Fibroblast of lung (primary cell): ENCODE measurements around the gene CEP72.

Experiments
- EZH2 ChIP-seq: IDR thresholded peaks from 2 replicates; pipeline ENCODE4 v1.5.1; 2012; ENCODE audit warnings: low read length, control low read depth, mild to moderate bottlenecking; ENCODE audit errors: missing control alignments
- TF ChIP-seq, protein P1 (sequence below), 2 donors: IDR thresholded peaks in 1 of 2; conservative IDR thresholded peaks in 1 of 2; 1 replicate in 1 of 2; 2 replicates in 1 of 2; pipeline ENCODE4 v1.5.1; 2011 to 2012; ENCODE audit warnings: low read length in 2 of 2, control low read depth in 1 of 2, inconsistent platforms in 1 of 2, low read depth in 1 of 2, mild to moderate bottlenecking in 1 of 2

DNA sequence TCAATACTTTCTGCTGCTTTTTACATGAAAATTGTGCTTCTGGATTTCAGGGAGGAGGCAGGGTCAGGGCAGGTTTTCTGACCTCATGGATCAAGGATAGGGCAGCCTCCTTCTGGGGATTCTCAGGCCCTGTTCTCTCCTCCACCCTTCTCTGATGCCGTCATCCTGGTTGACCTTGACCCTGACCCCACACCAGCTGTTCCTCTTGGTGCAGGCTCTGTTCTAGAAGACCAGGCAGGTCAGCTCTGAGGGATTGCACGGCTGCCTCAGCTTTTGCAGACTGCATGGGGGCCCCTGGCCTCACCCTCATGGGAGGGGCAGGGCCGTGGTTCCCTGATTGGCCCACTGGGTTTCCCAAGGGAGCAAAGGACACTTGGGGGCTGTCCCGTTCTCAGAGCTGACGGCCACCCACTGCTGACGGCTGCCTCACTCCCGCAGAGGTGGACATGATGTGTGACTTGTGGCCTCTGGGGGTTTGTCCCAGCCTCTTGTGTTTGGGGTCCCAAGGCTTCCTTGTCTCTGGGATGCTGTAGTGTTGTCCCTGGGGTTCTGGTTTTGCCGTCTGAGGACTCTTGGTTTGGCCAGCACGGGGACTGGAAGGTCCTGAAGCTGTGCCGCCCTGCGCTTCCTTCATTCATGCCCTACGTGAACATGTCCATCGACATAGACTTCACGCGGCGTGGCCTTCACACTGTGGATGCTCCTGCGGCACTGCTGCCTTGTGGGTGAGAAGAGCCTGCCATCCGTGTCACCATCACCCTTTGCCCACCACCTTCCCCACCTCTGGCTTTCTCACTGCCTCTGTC, 34.5 kb downstream of the CEP72 start:
- TF ChIP-seq, protein P1, sequence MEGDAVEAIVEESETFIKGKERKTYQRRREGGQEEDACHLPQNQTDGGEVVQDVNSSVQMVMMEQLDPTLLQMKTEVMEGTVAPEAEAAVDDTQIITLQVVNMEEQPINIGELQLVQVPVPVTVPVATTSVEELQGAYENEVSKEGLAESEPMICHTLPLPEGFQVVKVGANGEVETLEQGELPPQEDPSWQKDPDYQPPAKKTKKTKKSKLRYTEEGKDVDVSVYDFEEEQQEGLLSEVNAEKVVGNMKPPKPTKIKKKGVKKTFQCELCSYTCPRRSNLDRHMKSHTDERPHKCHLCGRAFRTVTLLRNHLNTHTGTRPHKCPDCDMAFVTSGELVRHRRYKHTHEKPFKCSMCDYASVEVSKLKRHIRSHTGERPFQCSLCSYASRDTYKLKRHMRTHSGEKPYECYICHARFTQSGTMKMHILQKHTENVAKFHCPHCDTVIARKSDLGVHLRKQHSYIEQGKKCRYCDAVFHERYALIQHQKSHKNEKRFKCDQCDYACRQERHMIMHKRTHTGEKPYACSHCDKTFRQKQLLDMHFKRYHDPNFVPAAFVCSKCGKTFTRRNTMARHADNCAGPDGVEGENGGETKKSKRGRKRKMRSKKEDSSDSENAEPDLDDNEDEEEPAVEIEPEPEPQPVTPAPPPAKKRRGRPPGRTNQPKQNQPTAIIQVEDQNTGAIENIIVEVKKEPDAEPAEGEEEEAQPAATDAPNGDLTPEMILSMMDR (conservative IDR thresholded peaks at IDR 0.05 in 1 of 2, IDR thresholded peaks at IDR 0.05 in 1 of 2; ENCODE audit: low read depth in 1 of 2, low read length in 2 of 2), result no peak
- no peak for TF ChIP-seq EZH2
